Measurements from ENCODE around the gene CDK5RAP3. TPM values are rescaled to one million over a fixed set of nuclear protein-coding genes. Genes with fewer than 3 reads are reported as not detected.

CDK5RAP3 gene
- total and polyA plus RNA-seq, 2 of the 13 experiments (the other 11 are each of a cell fraction or from before 2014, with no cell fraction given) = 128 to 154 TPM

DNA sequence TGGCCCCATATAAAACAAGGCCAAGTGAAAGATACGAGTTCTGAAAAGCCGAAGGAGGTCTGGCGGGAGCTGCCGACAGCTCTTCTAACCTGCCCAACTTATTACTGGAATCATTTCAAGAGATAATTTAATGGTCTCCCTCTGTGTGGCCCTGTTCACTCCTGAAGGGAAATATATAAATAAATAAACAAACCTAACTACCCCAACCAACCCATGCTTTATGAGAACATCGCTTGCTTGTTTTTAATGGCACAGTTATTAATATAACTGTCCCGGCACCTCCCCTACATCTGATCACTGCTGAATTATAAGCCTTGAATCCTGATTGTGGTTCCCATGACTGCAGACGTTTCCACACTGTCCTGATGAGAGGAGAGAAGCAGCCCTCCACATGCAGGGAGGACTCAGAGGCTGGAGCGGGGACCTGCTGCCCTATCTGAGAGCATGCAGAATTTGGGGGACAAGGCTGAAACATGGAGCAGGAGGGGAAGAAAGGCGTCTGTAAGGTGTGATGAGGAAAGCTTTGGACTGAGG, 22.2 kb downstream of the CDK5RAP3 start (continued):
- TF ChIP-seq, protein P1, sequence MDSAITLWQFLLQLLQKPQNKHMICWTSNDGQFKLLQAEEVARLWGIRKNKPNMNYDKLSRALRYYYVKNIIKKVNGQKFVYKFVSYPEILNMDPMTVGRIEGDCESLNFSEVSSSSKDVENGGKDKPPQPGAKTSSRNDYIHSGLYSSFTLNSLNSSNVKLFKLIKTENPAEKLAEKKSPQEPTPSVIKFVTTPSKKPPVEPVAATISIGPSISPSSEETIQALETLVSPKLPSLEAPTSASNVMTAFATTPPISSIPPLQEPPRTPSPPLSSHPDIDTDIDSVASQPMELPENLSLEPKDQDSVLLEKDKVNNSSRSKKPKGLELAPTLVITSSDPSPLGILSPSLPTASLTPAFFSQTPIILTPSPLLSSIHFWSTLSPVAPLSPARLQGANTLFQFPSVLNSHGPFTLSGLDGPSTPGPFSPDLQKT (CRISPR knock-in tag; IDR thresholded peaks at IDR 0.05; ENCODE audit: borderline replicate concordance) = no peak
- TF ChIP-seq STAT5B (CRISPR knock-in tag; IDR thresholded peaks at IDR 0.05) (no peak), ZNF317 (CRISPR knock-in tag; IDR thresholded peaks at IDR 0.05) (no peak), RORA (CRISPR knock-in tag; IDR thresholded peaks at IDR 0.05) (no peak), ZNF788 (CRISPR knock-in tag; IDR thresholded peaks at IDR 0.05; ENCODE audit: borderline replicate concordance) (no peak), ISL2 (CRISPR knock-in tag; IDR thresholded peaks at IDR 0.05) (no peak), RFX5 (IDR thresholded peaks at IDR 0.05; ENCODE audit: low read depth, low read length) (no peak), SKIL (CRISPR knock-in tag; IDR thresholded peaks at IDR 0.05; ENCODE audit: borderline replicate concordance) (no peak), HOXA7 (CRISPR knock-in tag; IDR thresholded peaks at IDR 0.05) (no peak)
- TF ChIP-seq, protein P2, sequence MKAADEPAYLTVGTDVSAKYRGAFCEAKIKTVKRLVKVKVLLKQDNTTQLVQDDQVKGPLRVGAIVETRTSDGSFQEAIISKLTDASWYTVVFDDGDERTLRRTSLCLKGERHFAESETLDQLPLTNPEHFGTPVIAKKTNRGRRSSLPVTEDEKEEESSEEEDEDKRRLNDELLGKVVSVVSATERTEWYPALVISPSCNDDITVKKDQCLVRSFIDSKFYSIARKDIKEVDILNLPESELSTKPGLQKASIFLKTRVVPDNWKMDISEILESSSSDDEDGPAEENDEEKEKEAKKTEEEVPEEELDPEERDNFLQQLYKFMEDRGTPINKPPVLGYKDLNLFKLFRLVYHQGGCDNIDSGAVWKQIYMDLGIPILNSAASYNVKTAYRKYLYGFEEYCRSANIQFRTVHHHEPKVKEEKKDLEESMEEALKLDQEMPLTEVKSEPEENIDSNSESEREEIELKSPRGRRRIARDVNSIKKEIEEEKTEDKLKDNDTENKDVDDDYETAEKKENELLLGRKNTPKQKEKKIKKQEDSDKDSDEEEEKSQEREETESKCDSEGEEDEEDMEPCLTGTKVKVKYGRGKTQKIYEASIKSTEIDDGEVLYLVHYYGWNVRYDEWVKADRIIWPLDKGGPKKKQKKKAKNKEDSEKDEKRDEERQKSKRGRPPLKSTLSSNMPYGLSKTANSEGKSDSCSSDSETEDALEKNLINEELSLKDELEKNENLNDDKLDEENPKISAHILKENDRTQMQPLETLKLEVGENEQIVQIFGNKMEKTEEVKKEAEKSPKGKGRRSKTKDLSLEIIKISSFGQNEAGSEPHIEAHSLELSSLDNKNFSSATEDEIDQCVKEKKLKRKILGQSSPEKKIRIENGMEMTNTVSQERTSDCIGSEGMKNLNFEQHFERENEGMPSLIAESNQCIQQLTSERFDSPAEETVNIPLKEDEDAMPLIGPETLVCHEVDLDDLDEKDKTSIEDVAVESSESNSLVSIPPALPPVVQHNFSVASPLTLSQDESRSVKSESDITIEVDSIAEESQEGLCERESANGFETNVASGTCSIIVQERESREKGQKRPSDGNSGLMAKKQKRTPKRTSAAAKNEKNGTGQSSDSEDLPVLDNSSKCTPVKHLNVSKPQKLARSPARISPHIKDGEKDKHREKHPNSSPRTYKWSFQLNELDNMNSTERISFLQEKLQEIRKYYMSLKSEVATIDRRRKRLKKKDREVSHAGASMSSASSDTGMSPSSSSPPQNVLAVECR (CRISPR knock-in tag; IDR thresholded peaks at IDR 0.05; ENCODE audit: borderline replicate concordance) = no peak
